ENCODE measurements around the gene BACH2. TPM values are rescaled to one million over a fixed set of nuclear protein-coding genes. Genes with fewer than 3 reads are reported as not detected.

BACH2 gene
- total and polyA plus RNA-seq, 9 of the 15 experiments (the other 6 are each of a cell fraction or from before 2014, with no cell fraction given): 0.06 to 3.1 (median 0.59) TPM

DNA sequence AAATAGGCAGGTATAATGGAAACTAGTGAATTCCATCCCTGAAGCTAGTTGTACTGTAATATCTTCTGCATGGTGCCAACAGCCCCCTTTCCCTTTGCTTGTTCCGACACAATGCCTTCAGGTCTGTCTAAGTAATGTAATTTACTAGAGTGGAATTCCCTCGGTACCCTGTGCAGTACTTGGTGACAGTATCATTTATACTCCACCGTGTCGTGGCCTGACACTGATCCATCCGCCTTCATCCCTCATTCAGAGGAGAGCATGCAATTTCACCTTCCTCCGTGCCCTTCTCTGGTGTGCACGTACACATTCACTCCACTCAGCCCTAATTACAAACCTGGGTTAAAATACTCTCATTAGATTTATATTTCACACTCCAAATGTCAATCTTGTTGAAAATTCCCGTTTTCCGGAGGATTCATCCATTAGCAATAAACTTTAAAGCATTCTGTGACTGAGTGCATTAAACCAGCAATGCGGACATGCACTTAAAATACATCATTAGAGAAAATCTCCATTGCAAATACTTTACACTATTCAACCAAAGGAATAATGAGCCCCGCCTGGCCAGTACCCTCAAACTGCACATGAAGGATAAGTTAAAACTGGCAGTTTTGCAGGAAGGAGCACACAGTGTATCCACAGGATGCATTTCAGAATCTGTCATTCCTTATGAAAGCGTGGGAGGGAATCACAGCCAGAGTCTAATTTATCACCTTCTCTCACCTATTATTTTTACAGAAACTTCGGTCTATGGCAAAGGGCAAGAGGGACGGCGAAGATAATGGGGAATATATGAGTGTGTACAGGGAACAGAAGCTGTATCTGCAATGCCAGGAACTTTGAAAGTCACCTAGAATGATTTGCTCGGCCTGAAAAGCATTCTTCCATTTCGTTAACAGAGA is 219.9 kb downstream of the BACH2 start (continued):
- TF ChIP-seq, protein P1, sequence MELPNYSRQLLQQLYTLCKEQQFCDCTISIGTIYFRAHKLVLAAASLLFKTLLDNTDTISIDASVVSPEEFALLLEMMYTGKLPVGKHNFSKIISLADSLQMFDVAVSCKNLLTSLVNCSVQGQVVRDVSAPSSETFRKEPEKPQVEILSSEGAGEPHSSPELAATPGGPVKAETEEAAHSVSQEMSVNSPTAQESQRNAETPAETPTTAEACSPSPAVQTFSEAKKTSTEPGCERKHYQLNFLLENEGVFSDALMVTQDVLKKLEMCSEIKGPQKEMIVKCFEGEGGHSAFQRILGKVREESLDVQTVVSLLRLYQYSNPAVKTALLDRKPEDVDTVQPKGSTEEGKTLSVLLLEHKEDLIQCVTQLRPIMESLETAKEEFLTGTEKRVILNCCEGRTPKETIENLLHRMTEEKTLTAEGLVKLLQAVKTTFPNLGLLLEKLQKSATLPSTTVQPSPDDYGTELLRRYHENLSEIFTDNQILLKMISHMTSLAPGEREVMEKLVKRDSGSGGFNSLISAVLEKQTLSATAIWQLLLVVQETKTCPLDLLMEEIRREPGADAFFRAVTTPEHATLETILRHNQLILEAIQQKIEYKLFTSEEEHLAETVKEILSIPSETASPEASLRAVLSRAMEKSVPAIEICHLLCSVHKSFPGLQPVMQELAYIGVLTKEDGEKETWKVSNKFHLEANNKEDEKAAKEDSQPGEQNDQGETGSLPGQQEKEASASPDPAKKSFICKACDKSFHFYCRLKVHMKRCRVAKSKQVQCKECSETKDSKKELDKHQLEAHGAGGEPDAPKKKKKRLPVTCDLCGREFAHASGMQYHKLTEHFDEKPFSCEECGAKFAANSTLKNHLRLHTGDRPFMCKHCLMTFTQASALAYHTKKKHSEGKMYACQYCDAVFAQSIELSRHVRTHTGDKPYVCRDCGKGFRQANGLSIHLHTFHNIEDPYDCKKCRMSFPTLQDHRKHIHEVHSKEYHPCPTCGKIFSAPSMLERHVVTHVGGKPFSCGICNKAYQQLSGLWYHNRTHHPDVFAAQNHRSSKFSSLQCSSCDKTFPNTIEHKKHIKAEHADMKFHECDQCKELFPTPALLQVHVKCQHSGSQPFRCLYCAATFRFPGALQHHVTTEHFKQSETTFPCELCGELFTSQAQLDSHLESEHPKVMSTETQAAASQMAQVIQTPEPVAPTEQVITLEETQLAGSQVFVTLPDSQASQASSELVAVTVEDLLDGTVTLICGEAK (IDR thresholded peaks at IDR 0.05): no peak
- TF ChIP-seq, protein P1 (CRISPR knock-in tag; IDR thresholded peaks at IDR 0.05): no peak
- TF ChIP-seq GTF2F1 (IDR thresholded peaks at IDR 0.05; ENCODE audit: low read depth, low read length) (no peak), ZNF583 (CRISPR knock-in tag; IDR thresholded peaks at IDR 0.05) (no peak), RAD51 (IDR thresholded peaks at IDR 0.05; ENCODE audit: borderline replicate concordance, low read depth) (no peak), NFYB (IDR thresholded peaks at IDR 0.05; ENCODE audit: extremely low read depth, insufficient read length) (no peak), POLR2A (conservative IDR thresholded peaks at IDR 0.05) (no peak)
- TF ChIP-seq, protein P2, sequence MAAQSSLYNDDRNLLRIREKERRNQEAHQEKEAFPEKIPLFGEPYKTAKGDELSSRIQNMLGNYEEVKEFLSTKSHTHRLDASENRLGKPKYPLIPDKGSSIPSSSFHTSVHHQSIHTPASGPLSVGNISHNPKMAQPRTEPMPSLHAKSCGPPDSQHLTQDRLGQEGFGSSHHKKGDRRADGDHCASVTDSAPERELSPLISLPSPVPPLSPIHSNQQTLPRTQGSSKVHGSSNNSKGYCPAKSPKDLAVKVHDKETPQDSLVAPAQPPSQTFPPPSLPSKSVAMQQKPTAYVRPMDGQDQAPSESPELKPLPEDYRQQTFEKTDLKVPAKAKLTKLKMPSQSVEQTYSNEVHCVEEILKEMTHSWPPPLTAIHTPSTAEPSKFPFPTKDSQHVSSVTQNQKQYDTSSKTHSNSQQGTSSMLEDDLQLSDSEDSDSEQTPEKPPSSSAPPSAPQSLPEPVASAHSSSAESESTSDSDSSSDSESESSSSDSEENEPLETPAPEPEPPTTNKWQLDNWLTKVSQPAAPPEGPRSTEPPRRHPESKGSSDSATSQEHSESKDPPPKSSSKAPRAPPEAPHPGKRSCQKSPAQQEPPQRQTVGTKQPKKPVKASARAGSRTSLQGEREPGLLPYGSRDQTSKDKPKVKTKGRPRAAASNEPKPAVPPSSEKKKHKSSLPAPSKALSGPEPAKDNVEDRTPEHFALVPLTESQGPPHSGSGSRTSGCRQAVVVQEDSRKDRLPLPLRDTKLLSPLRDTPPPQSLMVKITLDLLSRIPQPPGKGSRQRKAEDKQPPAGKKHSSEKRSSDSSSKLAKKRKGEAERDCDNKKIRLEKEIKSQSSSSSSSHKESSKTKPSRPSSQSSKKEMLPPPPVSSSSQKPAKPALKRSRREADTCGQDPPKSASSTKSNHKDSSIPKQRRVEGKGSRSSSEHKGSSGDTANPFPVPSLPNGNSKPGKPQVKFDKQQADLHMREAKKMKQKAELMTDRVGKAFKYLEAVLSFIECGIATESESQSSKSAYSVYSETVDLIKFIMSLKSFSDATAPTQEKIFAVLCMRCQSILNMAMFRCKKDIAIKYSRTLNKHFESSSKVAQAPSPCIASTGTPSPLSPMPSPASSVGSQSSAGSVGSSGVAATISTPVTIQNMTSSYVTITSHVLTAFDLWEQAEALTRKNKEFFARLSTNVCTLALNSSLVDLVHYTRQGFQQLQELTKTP (IDR thresholded peaks at IDR 0.05; ENCODE audit: low read depth in 1 of 2, partially characterized antibody in 2 of 2): no peak

All from K562 (cell line).